ENCODE data around the gene PTGES2. TPM values are rescaled to one million over a fixed set of nuclear protein-coding genes. Genes with fewer than 3 reads are reported as not detected.

PTGES2 gene
- total and polyA plus RNA-seq, 9 of the 15 experiments (the other 6 are each of a cell fraction or from before 2014, with no cell fraction given) = 2.4 to 196 (median 90.1) TPM

- TF ChIP-seq CTCF (IDR thresholded peaks at IDR 0.05 in 2 of 3, conservative IDR thresholded peaks at IDR 0.05 in 1 of 3; ENCODE audit: insufficient read depth in 2 of 3, low read depth in 1 of 3, low read length in 3 of 3) = no peak
- TF ChIP-seq CTBP1 (IDR thresholded peaks at IDR 0.05; ENCODE audit: borderline replicate concordance) = no peak
- TF ChIP-seq ATF4 (CRISPR knock-in tag; IDR thresholded peaks at IDR 0.05) = no peak
- no peak for TF ChIP-seq ZFP36 (IDR thresholded peaks at IDR 0.05; ENCODE audit: low read depth, low read length, partially characterized antibody)
- TF ChIP-seq FUS (optimal IDR thresholded peaks at IDR 0.05; ENCODE audit: low read depth, low read length) = no peak
- TF ChIP-seq RBM15 (IDR thresholded peaks at IDR 0.05; ENCODE audit: insufficient read depth, low read length) = no peak
- TF ChIP-seq STAG1 (CRISPR knock-in tag; IDR thresholded peaks at IDR 0.05; ENCODE audit: borderline replicate concordance) = no peak
- TF ChIP-seq ZNF449 (CRISPR knock-in tag; IDR thresholded peaks at IDR 0.05) = no peak
- no peak for TF ChIP-seq CHD4 (IDR thresholded peaks at IDR 0.05; ENCODE audit: insufficient read depth, insufficient replicate concordance, low read depth, low read length, poor library complexity, severe bottlenecking)
- peak; percentile 51 for TF ChIP-seq ZNF239 (CRISPR knock-in tag; IDR thresholded peaks at IDR 0.05)
- TF ChIP-seq NFATC3 (IDR thresholded peaks at IDR 0.05) = no peak
- no peak for TF ChIP-seq ZNF274 (IDR thresholded peaks at IDR 0.05; ENCODE audit: borderline replicate concordance, low read depth, low read length)
- TF ChIP-seq DACH1 (IDR thresholded peaks at IDR 0.05; ENCODE audit: partially characterized antibody) = no peak
- TF ChIP-seq NR4A1 (CRISPR knock-in tag; IDR thresholded peaks at IDR 0.05) = peak; percentile 58; the same call in 1 of the 2 replicates
- peak; percentile 68; the same call in 1 of the 2 replicates for TF ChIP-seq NR4A1 (tag; IDR thresholded peaks at IDR 0.05)
- TF ChIP-seq ZNF639 (CRISPR knock-in tag; conservative IDR thresholded peaks at IDR 0.05 in 1 of 2, IDR thresholded peaks at IDR 0.05 in 1 of 2) = no peak
- TF ChIP-seq NFXL1 (CRISPR knock-in tag; IDR thresholded peaks at IDR 0.05) = no peak
- TF ChIP-seq HLTF (IDR thresholded peaks at IDR 0.05) = no peak; the same call in 1 of the 2 replicates
- no peak for TF ChIP-seq MTA3 (IDR thresholded peaks at IDR 0.05; ENCODE audit: borderline replicate concordance)
- no peak for TF ChIP-seq ZNF507 (tag; conservative IDR thresholded peaks at IDR 0.05)
- TF ChIP-seq ZBTB17 (CRISPR knock-in tag; IDR thresholded peaks at IDR 0.05) = peak; percentile 83
Observed at GRCh38 chr9:128159522-128159783, 31.9 kb upstream of the PTGES2 start (continued).
